IPS-20b (cell line): ENCODE data around the gene TMOD1.
"Not testable (repeated sequence)": the region's sequence is repeated elsewhere in the genome, so short reads cannot be mapped to it uniquely, and the experiment has no call there.

Experiments used
- H3K27ac ChIP-seq: one replicate; pipeline ENCODE4 v1.5.1; 2013; ENCODE audit warnings: low read length
- H3K27me3 ChIP-seq: 2 replicates; pipeline ENCODE4 v1.6.1; 2013; ENCODE audit warnings: mild to moderate bottlenecking, low read length, inconsistent platforms; ENCODE audit not compliant: insufficient read depth
- H3K36me3 ChIP-seq: 2 replicates; pipeline ENCODE4 v1.6.1; 2013; ENCODE audit warnings: low read depth, mild to moderate bottlenecking, inconsistent platforms, low read length, moderate library complexity; ENCODE audit not compliant: insufficient read depth
- H3K4me1 ChIP-seq: 2 replicates; pipeline ENCODE4 v1.6.1; 2013; ENCODE audit warnings: mild to moderate bottlenecking, control low read depth, inconsistent platforms, low read length, moderate library complexity; ENCODE audit not compliant: insufficient read depth
- H3K4me3 ChIP-seq: 2 replicates; pipeline ENCODE4 v1.5.1; 2013; ENCODE audit warnings: mild to moderate bottlenecking, low read length, inconsistent platforms
- H3K9ac ChIP-seq: 2 replicates; pipeline ENCODE4 v1.6.1; 2013; ENCODE audit warnings: low read depth, mild to moderate bottlenecking, inconsistent platforms, low read length, moderate library complexity
- H3K9me3 ChIP-seq: 2 replicates; pipeline ENCODE4 v1.6.1; 2013; ENCODE audit warnings: mild to moderate bottlenecking, low read depth, low read length, inconsistent platforms; ENCODE audit not compliant: insufficient read depth

TMOD1 gene

DNA sequence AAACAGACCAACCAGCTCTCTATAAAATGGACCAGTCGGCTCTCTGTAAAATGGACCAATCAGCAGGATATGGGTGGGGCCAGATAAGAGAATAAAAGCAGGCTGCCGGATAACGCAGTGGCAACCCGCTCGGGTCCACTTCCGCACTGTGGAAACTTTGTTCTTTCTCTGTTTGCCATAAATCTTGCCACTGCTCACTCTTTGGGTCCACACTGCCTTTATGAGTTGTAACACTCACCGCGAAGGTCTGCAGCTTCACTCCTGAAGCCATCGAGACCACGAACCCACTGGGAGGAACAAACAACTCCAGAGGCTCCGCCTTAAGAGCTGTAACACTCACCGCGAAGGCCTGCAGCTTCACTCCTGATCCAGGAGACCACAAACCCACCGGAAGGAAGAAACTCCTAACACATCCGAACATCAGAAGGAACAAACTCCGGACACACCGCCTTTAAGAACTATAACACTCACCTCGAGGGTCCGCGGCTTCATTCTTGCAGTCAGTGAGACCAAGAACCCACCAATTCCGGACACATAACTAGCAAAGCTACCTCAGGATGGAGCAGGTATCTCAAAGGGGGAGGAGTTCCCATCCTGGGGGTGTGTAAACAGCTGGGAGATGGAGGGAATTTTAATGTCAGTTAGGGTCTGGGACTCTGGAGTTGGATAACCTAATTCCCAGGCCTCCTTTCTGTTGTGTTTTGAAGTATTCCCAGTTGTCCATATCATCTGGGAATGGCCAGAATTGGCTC is 73.6 kb downstream of the TMOD1 start:
- not testable (repeated sequence) for H3K27me3 ChIP-seq

DNA sequence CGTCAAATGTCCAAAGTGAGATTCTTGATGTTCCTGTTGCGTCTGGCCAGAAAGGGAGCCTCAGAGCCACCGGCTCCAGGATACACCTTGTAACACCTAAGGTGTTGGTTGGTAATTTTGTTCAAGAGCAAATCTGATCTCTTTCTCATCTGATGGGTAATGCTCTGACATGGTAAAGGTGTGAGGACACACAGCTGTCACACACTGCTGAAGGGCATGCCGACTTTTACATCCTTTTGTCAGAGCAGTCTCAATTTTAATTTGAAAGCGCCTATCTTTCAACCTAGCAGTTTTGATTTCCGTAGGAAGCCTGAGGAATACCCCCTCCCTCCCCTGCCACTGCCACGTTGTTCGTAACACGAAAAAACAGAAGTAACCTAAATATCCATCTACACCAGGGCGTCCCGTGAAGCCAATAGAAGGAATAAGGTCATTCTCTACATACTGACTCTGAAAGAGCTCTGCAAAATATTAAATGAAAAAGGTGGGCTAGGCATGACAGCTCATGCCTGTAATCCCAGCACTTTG is 74.3 kb downstream of the TMOD1 start:
- no peak overlapping the region for H3K27ac ChIP-seq
- no peaks in the 10 kb centered on the region for H3K4me1 ChIP-seq
- H3K9me3 ChIP-seq: no peaks in the 10 kb centered on the region
- H3K9ac ChIP-seq: no peak overlapping the region
- no peak overlapping the region for H3K4me3 ChIP-seq
- H3K36me3 ChIP-seq: no peaks in the 10 kb centered on the region
- no peaks in the 10 kb centered on the region for H3K27me3 ChIP-seq

More for the DNA sequence above, 73.6 kb downstream of the TMOD1 start:
- not testable (repeated sequence) for H3K9ac ChIP-seq, H3K27ac ChIP-seq, H3K4me1 ChIP-seq, H3K9me3 ChIP-seq, H3K36me3 ChIP-seq, H3K4me3 ChIP-seq

DNA sequence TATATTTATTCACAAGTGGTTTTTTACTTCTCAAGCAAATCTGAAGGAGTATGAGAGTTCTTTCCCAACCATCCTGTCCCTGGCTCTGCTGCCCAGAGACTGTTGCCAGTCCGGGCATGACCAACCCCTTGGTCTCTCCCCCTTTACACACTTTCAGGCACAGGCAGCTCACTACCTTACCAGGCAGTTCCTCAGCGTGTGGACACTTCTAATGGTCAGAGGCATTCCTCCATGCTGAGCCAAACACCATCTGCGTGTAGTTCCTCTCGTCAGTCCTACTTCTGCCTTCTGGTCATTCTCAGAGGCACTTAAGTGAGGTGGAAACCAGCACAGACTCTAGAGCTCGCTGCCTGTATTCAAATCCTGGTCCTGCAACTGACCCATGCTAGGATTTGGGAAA is 75.6 kb downstream of the TMOD1 start:
- Histone ChIP-seq H3K4me1 (no peaks in the 10 kb centered on the region), H3K4me3 (no peak overlapping the region), H3K27ac (no peak overlapping the region)

DNA sequence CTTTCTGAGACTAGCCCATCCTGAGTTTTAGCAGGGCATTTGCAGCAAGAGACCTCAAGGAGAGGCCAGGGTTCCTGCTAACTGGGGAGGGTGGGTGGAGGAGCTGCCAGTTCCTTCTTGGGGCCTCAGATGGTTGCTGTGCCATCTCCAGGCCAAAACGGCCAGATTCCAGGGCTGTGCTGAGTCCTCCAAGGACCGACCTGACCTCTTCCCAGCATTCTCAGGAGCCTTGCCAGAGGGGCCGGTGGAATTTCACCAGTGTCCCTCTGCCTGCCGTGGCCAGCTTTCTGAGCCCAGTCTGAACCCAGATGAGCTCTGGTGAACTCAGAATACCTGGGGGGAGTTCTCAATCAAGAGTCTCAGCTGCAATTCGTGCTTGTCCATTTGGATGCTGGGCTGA is 77.4 kb downstream of the TMOD1 start:
- no peak overlapping the region for H3K27ac ChIP-seq
- no peak overlapping the region for H3K9ac ChIP-seq
- no peaks in the 10 kb centered on the region for H3K36me3 ChIP-seq
- H3K9me3 ChIP-seq: no peaks in the 10 kb centered on the region
- no peaks in the 10 kb centered on the region for H3K27me3 ChIP-seq
- no peaks in the 10 kb centered on the region for H3K4me1 ChIP-seq
- no peak overlapping the region for H3K4me3 ChIP-seq

More for the DNA sequence above, 75.6 kb downstream of the TMOD1 start:
- Histone ChIP-seq H3K9me3 (no peaks in the 10 kb centered on the region), H3K9ac (no peak overlapping the region), H3K27me3 (no peaks in the 10 kb centered on the region), H3K36me3 (no peaks in the 10 kb centered on the region)

DNA sequence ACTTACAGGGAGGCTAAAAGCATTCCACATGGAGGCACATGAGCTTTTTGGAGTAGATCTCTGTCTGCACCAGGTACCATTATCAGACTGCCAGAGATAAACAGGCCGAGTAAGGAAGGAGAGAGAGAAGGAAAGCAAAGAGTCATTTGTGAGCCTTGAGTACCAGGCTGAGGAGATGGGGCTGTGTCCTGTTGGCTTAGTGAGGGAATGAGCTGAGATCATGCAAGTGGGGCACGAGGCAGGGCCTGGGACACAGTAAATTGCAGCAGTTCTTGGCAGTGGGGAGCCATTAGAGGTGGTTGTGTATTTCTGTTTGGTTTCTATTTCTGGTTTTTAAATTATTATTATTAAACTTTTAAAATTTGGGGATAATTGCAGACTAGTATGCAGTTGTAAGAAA is 78.4 kb downstream of the TMOD1 start:
- H3K27ac ChIP-seq: no peak overlapping the region
- H3K9me3 ChIP-seq: no peaks in the 10 kb centered on the region
- no peaks in the 10 kb centered on the region for H3K27me3 ChIP-seq
- H3K9ac ChIP-seq: no peak overlapping the region
- no peaks in the 10 kb centered on the region for H3K4me1 ChIP-seq
- no peak overlapping the region for H3K4me3 ChIP-seq
- no peaks in the 10 kb centered on the region for H3K36me3 ChIP-seq

DNA sequence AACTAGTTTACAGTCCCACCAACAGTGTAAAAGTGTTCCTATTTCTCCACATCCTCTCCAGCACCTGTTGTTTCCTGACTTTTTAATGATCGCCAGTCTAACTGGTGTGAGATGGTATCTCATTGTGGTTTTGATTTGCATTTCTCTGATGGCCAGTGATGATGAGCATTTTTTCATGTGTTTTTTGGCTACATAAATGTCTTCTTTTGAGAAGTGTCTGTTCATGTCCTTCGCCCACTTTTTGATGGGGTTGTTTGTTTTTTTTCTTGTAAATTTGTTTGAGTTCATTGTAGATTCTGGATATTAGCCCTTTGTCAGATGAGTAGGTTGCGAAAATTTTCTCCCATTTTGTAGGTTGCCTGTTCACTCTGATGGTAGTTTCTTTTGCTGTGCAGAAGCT is 80.1 kb downstream of the TMOD1 start:
- H3K9me3 ChIP-seq, H3K36me3 ChIP-seq, H3K4me1 ChIP-seq, H3K4me3 ChIP-seq, H3K27me3 ChIP-seq, H3K27ac ChIP-seq, H3K9ac ChIP-seq: not testable (repeated sequence)

DNA sequence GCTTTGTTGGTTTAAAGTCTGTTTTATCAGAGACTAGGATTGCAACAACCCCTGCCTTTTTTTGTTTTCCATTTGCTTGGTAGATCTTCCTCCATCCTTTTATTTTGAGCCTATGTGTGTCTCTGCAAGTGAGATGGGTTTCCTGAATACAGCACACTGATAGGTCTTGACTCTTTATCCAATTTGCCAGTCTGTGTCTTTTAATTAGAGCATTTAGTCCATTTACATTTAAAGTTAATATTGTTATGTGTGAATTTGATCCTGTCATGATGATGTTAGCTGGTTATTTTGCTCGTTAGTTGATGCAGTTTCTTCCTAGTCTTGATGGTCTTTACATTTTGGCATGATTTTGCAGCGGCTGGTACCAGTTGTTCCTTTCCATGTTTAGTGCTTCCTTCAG is 83.3 kb downstream of the TMOD1 start:
- H3K4me1 ChIP-seq, H3K36me3 ChIP-seq, H3K4me3 ChIP-seq, H3K9ac ChIP-seq, H3K9me3 ChIP-seq, H3K27me3 ChIP-seq, H3K27ac ChIP-seq: not testable (repeated sequence)

DNA sequence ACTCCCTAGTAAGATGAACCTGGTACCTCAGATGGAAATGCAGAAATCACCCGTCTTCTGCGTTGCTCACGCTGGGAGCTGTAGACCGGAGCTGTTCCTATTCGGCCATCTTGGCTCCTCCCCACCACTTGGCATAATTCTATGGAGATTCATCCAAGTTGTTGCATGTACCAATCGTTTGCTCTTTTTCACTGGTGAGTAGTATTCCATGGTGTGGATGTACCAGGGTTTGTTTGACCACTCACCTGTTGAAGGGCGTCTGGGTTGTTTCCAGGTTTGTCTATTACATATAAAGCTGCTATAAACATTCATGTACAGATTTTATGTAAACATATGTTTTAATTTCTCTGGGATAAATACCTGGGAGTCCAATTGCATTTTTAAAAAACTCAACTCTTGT is 85.4 kb downstream of the TMOD1 start:
- H3K4me3 ChIP-seq, H3K27ac ChIP-seq, H3K9me3 ChIP-seq, H3K36me3 ChIP-seq, H3K4me1 ChIP-seq, H3K9ac ChIP-seq, H3K27me3 ChIP-seq: not testable (repeated sequence)

DNA sequence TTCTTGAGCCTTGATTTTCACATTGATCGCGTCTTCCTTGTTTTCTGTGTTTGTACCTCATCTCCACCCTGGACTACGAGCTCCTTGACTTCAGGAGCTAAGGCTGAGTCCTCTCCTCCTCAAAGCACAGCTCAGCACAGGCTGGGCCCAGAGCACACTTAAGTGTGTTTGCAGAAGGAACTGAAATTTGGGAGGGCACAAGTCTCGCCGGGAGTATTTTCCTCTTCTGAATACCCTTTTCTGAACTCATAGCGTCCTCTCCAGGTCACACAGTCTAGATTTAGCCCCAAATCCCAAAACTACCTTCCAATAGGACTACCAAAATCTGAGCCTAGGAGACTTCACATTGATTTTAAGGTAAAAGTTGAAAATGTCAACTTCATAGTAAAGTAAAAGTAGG is 90.1 kb downstream of the TMOD1 start:
- H3K9me3 ChIP-seq: no peaks in the 10 kb centered on the region

DNA sequence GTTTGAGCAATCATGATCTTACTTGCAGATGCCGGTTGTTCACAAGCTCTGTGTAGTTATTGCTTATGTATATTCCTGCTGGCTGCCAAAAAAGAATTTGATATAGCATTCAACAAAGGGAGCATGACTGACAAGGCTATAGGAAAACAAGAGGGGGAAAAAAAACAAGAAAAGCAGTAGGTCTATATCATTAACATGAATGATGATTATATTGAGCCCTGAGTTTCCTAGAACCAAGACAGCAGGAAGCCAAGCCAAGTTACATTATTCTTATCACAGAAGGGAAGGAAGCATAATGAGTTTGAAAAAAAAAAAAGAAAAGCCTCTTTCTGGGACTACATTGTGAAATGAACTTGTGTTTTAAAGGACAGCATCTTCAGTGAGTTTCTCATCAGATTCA is 90.7 kb downstream of the TMOD1 start:
- no peak overlapping the region for H3K9ac ChIP-seq
- no peak overlapping the region for H3K27ac ChIP-seq
- no peaks in the 10 kb centered on the region for H3K9me3 ChIP-seq
- H3K4me3 ChIP-seq: no peak overlapping the region
- no peaks in the 10 kb centered on the region for H3K4me1 ChIP-seq
- H3K36me3 ChIP-seq: no peaks in the 10 kb centered on the region
- no peaks in the 10 kb centered on the region for H3K27me3 ChIP-seq

More for the DNA sequence above, 90.1 kb downstream of the TMOD1 start:
- Histone ChIP-seq H3K27me3 (no peaks in the 10 kb centered on the region), H3K9ac (no peak overlapping the region), H3K4me1 (no peaks in the 10 kb centered on the region), H3K36me3 (no peaks in the 10 kb centered on the region), H3K4me3 (no peak overlapping the region), H3K27ac (no peak overlapping the region)

DNA sequence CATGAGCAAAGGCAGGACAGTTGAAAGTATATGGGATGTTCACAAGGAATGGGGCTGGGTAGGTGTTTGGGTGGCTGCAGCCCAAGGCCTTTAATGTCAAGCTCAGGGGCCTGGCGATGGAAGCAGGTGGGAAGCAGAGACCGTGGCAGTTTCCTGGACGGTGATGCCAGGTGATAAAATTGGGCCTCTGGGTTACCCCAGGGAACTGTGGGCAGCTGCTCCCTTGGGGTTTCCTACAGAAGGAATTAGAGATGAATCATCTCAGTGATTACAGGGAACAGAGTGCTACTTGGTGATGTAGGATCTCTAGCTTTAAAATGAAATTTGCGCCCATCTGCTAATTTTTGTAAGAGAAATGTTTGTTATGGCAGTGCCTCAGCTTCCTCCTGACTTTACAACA is 92.5 kb downstream of the TMOD1 start:
- no peak overlapping the region for H3K27ac ChIP-seq
- no peaks in the 10 kb centered on the region for H3K27me3 ChIP-seq
- no peaks in the 10 kb centered on the region for H3K4me1 ChIP-seq
- no peak overlapping the region for H3K4me3 ChIP-seq
- H3K36me3 ChIP-seq: no peaks in the 10 kb centered on the region
- H3K9me3 ChIP-seq: no peaks in the 10 kb centered on the region
- H3K9ac ChIP-seq: no peak overlapping the region

DNA sequence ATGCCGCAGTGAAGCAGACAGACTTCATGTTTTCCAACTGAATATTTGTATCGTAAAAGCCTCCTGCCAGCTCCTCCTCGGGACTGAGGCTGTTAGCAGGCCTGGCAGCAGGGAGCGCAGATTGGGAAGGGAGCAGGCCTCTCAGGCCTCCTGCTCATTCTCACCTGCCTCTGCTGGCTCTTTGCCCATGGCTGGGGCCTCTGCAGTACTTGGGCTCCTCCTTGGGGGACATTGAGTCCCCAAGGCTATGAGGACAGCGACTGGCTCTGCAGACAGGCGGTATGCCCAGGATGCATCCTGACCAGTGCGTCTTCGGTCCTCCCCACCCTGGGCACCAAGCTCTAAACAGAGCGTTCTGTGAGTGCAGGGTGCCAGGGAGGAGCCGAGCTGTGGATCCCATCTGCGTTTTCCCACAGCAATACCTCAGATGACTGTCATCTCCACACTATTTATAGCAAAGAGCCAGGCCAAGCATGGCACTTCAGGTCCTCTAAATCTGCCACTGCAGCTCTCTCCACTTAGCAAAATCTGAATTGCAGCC is 93.0 kb downstream of the TMOD1 start:
- Histone ChIP-seq H3K9me3 (no peaks in the 10 kb centered on the region), H3K4me3 (no peak overlapping the region), H3K4me1 (no peaks in the 10 kb centered on the region), H3K27ac (no peak overlapping the region), H3K27me3 (no peaks in the 10 kb centered on the region), H3K36me3 (peaks cover under 1% of the 10 kb centered on the region; the same call in 1 of the 2 replicates), H3K9ac (no peak overlapping the region)
